ENCODE results near the gene CACNA1S. TPM values are rescaled to one million over a fixed set of nuclear protein-coding genes. Genes with fewer than 3 reads are reported as not detected.

Gene CACNA1S
- total RNA-seq, 1 donor from 2014 or later, result 0.05 TPM

- no peak for DNase-seq (ENCODE audit: low spot score, unreplicated experiment)
- no peak overlapping the region for H3K4me3 Mint-ChIP-seq (ENCODE audit: low read depth)
- peak overlapping the region; percentile 52 for H3K27ac Mint-ChIP-seq
- H3K27me3 Mint-ChIP-seq, result peaks cover 10% of the 10 kb centered on the region
- no peak for TF ChIP-seq CTCF (IDR thresholded peaks at IDR 0.05; ENCODE audit: unreplicated experiment)
- no peaks in the 10 kb centered on the region for H3K36me3 Mint-ChIP-seq (ENCODE audit: insufficient read depth)
- peaks cover 18% of the 10 kb centered on the region for H3K4me1 Mint-ChIP-seq (ENCODE audit: low read depth)
- H3K9me3 Mint-ChIP-seq (ENCODE audit: low read depth), result no peaks in the 10 kb centered on the region
Measured at GRCh38 chr1:201020040-201020591, 92.1 kb downstream of the CACNA1S start.

GRCh38 chr1:201019321-201019977 is 92.8 kb downstream of the CACNA1S start:
- H3K27ac Mint-ChIP-seq, result no peak overlapping the region
- H3K4me1 Mint-ChIP-seq (ENCODE audit: low read depth), result peaks cover 18% of the 10 kb centered on the region
- no peaks in the 10 kb centered on the region for H3K36me3 Mint-ChIP-seq (ENCODE audit: insufficient read depth)
- no peaks in the 10 kb centered on the region for H3K9me3 Mint-ChIP-seq (ENCODE audit: low read depth)
- H3K27me3 Mint-ChIP-seq, result peaks cover 10% of the 10 kb centered on the region
- no peak for TF ChIP-seq CTCF (IDR thresholded peaks at IDR 0.05; ENCODE audit: unreplicated experiment)
- H3K4me3 Mint-ChIP-seq (ENCODE audit: low read depth), result no peak overlapping the region
- no peak for DNase-seq (ENCODE audit: low spot score, unreplicated experiment)

- no peak for DNase-seq (ENCODE audit: low spot score, unreplicated experiment)
- Mint-ChIP-seq H3K27me3 (peaks cover 9% of the 10 kb centered on the region), H3K27ac (no peak overlapping the region), H3K36me3 (ENCODE audit: insufficient read depth) (no peaks in the 10 kb centered on the region), H3K9me3 (ENCODE audit: low read depth) (no peaks in the 10 kb centered on the region), H3K4me1 (ENCODE audit: low read depth) (peaks cover 15% of the 10 kb centered on the region), H3K4me3 (ENCODE audit: low read depth) (no peak overlapping the region)
- no peak for TF ChIP-seq CTCF (IDR thresholded peaks at IDR 0.05; ENCODE audit: unreplicated experiment)
Measured at GRCh38 chr1:201017828-201018163, 94.4 kb downstream of the CACNA1S start.

GRCh38 chr1:201016943-201017827 is 95.0 kb downstream of the CACNA1S start:
- DNase-seq (ENCODE audit: low spot score, unreplicated experiment), result no peak
- Mint-ChIP-seq H3K4me1 (ENCODE audit: low read depth) (peaks cover 8% of the 10 kb centered on the region), H3K9me3 (ENCODE audit: low read depth) (no peaks in the 10 kb centered on the region), H3K36me3 (ENCODE audit: insufficient read depth) (no peaks in the 10 kb centered on the region), H3K4me3 (ENCODE audit: low read depth) (no peak overlapping the region), H3K27ac (no peak overlapping the region), H3K27me3 (peaks cover 3% of the 10 kb centered on the region)
- no peak for TF ChIP-seq CTCF (IDR thresholded peaks at IDR 0.05; ENCODE audit: unreplicated experiment)

- Mint-ChIP-seq H3K4me1 (ENCODE audit: low read depth) (peaks cover 4% of the 10 kb centered on the region), H3K9me3 (ENCODE audit: low read depth) (no peaks in the 10 kb centered on the region), H3K4me3 (ENCODE audit: low read depth) (no peak overlapping the region), H3K27me3 (peaks cover 2% of the 10 kb centered on the region), H3K36me3 (ENCODE audit: insufficient read depth) (no peaks in the 10 kb centered on the region), H3K27ac (peak overlapping the region; percentile 37)
- DNase-seq (ENCODE audit: low spot score, unreplicated experiment), result no peak
- no peak for TF ChIP-seq CTCF (IDR thresholded peaks at IDR 0.05; ENCODE audit: unreplicated experiment)
Measured at GRCh38 chr1:201016211-201016651, 96.0 kb downstream of the CACNA1S start.

Data from progenitor cell of endocrine pancreas (in vitro differentiated cells).